NCI-H226 (cell line): ENCODE measurements around the gene GLMN.
"Not testable (repeated sequence)": the region's sequence is repeated elsewhere in the genome, so short reads cannot be mapped to it uniquely, and the experiment has no call there.

Experiments used
- DNase-seq: peaks from one replicate; pipeline ENCODE4 v3.0.0-alpha.2; 2015

GLMN gene

DNA sequence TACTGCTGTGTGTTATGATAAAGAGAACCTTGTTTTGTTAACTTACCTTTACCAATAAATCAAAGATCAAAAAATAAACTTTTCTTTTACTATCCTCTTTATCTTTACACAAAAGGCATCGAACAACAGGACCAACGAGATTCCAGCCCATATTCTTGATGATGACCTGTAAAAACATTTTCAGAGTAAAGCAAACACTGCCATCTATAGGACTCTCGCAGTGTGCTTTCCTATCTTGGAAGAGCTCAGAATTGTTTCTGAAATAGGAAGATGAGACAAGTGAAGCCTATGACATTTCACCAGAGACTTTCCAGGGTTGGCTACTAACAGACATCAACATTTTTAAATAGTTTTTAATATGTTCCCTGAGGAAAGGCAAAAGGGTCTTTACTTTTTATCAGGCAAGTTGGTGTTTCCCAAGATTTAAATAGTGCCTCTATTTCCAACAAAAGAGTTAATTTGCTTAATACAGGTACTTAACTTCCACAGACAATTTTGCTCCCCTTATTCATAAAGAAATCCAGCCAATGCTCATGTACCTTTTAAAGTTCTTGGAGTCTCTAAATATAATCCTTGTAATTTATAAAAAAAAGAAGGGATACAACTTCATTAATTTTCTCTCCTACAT is 7.3 kb downstream of the GLMN start:
- DNase-seq: peak; percentile 12

DNA sequence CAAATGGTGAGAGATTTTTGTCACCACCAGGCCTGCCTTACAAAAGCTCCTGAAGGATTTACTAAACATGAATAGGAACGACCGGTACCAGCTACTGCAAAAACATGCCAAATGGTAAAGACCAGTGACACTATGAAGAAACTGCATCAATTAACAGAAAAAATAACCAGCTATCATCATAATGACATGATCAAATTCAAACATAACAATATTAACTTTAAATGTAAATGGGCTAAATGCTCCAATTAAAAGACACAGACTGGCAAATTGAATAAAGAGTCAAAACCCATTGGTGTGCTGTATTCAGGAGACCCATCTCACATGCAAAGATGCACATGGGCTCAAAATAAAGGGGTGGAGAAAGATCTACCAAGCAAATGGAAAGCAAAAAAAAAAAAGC is 17.4 kb downstream of the GLMN start:
- DNase-seq: not testable (repeated sequence)

DNA sequence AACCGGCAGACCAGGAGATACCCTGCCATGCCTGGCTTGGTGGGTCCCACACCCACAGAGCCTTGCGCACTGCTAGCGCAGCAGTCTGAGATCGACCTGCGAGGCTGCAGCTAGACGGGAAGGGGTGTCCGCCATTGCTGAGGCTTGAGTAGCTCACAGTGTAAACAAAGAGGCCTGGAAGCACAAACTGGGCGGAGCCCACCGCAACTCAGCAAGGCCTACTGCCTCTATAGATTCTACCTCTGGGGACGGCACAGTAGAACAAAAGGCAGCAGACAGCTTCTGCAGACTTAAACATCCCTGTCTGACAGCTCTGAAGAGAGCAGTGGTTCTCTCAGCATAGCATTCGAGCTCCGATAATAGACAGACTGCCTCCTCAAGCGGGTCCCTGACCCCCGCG is 19.0 kb downstream of the GLMN start:
- DNase-seq: not testable (repeated sequence)

DNA sequence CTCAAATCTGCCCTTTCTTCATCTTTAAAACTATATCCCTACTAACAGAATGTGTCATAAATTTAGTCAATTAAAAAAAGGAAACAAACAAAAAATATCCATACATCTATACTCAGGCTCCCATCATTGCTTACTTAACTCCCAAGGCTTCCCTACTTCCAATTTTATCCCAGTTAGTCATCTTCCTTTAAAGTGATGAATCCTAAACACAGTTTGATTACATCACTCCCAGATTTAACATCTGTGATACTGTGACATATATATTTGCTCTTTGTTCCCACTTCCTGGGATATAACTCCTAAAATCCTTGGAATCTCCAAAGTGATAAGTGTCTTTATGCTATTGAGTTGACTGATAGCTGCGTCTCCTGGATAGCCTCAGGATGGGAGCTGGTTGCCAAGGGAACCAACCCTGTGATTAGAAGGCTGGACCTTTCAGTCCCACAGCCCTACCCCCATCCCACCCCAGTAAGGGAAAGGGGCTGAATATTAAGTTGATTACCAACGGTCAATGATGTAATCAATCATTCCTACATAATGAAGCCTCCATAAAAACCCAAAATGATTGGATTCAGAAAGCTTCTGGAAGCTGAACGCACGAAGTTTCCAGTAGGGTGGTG is 21.6 kb downstream of the GLMN start:
- DNase-seq: peak; percentile 38

DNA sequence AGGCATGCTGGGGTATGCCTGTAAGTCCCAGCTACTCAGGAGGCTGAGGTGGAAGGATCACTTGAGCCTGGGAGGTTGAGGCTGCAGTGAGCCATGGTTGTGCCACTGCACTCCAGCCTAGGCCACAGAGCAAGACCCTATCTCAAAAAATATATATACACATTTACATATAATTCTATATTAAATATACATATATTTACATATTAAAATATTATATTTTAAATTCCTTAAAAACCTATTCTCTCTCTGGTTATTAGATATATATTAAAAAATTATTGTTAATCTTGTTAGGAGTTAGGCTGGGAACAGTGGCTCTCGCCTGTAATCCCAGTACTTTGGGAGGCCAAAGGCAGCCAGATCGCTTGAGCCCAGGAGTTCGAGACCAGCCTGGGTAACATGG is 22.7 kb downstream of the GLMN start:
- no peak for DNase-seq

DNA sequence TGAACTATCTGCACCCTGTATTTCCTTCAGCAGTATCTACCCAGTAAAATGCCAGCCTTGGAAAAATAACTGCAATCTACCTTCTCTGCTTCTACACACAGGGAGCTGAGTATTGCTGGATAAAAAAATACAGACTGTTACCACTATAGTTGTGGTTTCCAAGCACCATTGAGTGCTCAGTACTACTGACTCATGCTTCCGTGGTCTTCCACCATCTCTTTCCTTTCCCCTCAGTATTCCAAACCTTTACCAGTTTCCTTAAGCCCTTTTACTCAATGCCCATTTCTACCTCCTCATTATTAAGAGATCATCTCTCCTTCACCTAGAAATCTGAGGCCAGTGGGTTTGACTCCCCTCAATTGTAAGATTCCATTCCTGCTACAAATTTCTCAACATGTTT is 23.8 kb downstream of the GLMN start:
- DNase-seq: peak; percentile 13

DNA sequence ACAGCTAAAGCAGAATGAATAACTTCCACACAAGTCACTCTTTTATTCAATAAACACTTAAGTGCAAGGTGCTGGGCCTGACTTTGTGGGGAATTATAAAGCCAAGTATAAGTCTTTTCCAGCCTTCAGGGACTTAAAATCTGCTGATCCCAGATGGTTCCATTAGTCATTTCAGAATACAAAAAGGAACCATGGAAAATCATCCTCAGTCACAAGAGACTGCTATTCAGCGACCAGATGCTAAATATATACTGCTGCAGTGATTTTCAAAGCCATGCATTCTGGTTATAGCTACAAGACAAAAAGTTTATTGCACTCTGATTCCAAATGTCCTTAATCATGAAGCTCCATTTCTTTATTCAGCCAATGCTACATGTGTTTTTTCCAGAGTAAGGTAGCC is 25.7 kb downstream of the GLMN start:
- no peak for DNase-seq

DNA sequence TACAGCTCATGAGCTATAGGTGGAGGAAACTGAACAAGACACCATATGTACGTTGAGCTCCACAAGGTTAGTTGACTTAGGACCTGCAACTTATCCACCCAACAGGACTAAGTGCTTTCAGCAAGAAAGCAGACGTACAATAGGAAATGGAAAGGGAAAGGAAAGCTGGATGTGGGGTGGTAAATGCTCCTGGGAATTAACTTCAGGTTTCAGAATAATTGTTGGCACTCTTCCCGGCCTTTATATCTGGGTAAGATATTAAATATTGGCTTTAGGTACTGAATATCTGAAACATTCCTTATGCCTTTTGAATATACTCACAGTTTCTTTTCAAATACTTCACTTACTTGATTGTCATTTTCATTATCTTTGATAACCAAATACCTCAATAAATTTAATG is 36.3 kb downstream of the GLMN start:
- no peak for DNase-seq

DNA sequence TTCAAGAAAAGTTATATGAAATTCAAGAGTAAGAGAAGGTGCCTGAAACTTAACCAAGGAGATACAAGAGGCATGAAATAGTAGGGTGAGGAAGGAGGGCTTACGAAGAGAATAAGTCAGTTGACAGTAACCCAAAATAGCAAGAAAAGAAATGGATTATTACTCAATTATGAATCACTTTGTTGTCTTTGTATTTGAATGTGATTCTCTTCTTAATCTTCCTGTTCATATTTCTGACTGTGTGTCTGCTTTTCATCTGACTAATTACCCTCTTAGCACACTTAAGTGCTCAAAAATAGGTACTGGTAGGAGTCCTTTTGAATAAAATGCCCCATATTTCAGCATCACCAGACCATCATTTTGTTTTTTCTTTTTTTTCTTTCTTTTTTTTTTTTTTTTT is 39.4 kb downstream of the GLMN start:
- no peak for DNase-seq

DNA sequence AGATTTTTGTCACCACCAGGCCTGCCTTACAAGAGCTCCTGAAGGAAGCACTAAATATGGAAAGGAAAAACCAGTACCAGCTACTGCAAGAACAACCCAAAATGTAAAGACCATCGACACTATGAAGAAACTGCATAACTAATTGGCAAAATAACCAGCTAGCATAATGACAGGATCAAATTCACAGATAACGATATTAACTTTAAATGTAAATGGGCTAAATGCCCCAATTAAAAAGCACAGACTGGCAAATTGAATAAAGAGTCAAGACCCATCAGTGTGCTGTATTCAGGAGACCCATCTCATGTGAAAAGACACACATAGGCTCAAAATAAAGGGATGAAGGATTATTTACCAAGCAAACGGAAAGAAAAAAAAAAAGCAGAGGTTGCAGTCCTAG is 44.1 kb downstream of the GLMN start:
- DNase-seq: not testable (repeated sequence)

DNA sequence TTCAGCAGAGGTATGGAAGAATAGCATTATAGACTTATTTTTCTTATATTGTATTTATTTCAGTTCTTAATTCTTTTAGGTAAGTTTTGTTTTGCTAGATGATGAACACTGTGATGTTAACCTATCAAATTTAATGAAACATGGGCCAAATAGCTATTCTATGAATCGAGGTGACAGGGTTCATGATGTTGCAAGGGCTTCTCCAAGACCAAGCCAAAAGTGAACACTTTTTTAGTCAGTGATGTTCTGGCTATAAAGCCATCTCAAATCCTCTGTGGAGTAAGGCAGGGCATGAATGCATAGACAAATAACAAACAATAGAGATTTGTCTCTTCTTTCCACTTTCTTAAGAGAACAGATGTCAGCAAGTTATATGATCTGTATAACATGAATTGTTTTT is 54.4 kb downstream of the GLMN start:
- no peak for DNase-seq

DNA sequence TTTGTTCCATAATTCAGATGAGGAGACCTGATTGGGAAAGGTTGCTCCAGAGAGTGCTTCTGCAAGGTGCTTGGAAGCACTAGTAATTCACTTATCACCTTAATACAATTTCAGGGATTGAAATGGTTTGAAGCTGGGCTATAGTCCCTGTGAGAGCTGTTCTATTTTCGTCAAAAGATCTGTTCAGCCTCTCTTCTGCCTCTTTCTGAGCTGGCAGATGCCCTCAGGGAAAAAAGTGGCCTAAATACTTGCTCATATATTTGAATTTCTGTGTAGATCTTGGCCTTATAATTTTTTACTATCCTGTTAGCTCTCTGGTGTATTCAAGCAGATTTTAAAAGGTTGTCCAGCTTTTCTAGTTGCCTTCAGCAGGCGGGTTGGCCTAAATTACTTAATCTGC is 58.8 kb downstream of the GLMN start:
- no peak for DNase-seq

DNA sequence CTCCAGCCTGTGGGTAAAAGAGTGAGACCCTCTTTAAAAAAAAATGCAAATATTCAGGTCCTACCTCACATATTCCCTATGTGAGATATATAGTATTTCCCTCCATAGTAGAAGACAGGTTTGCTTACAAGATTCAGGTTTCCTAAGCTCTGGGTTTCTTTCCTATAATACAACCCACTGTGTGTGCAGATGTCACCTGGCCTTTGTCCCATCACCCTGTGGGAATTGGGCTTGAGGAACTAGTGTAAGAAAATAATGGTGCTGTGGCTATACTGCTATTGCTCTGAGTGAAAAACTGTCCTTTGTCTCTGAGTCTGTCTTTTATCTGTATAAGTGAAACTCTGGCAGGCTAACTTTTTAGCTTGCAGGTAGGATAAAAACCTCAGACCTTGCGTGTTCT is 68.1 kb downstream of the GLMN start:
- DNase-seq: no peak

DNA sequence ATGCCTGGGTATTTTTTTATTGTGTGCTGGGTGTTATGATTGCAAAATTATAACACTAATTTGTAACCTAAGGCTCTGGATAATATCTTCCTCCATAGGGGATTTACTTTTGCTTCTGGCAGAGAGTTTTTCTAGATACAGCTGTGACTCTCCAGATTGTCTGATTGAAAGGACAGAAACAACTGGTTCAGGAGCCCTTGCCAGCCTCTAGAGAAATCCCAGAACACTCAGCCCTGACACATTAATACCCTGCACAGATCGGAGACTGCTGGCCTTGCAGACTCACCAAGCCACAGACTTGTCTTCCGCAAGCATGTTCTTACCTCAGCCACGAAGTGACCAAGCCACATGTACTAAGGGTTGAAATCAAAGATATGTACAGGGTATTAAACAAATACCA is 70.4 kb downstream of the GLMN start:
- DNase-seq: no peak

DNA sequence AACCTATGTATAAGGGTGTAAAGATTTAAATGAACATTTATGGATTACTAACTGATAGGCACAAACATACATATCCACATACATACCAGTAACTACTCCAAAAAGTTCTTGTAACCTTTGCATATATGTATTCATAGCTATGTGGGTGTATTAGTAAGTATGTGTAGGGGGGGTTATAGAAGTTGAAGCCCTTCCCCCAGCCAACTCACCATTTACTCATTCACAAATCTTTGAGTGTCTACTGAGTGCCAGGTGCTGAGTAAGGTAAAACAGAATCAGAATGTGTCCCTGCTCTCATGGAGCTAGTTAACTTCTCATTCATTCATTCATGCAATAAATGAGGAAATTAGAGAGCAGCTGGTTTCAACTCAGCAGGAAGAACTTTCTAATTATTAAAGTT is 79.8 kb downstream of the GLMN start:
- DNase-seq: no peak

DNA sequence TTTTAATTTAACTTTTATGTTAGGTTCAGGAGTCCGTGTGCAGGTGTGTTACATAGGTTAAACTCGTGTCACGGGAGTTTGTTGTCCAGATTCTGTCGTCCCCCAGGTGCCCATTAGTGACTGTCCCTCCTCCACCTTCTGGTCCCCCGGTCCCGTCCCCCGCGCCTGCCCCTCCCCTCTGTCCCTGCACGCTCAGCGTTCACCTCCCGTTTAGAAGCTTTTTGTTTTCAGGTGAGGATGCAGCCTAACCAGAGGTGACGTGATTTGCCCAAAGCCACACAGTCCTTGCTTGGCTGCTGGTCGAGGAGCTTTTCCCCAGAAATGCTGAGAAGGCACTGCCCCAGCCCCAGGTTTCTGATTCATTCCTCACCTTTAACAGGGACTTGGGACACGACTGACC is 80.2 kb downstream of the GLMN start:
- DNase-seq: no peak

DNA sequence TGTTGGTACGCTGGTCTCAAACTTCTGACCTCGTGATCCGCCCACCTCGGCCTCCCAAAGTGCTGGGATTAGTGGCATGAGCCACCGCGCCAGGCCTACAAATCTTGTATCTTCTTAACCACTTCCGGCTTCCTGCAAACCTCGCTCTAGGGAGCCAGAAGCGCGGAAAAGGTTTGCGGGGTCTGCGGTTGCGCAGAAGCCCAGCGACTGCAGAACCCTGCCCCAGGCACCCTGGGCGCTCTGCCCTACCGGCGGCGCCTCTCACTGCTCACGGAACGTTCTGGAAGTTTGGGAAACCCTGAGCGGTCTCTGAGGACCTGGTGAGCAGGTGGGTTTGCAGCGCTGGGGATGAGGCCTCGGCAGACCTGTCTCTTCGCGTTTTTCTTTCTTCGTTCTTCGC is 81.1 kb downstream of the GLMN start, which contains the start of gene C1orf146:
Gene C1orf146, plus strand, starts transcription at position 195 of the 400 bp plus-strand sequence. CDS start 13,506 bp downstream, outside the sequence.
- DNase-seq: no peak

DNA sequence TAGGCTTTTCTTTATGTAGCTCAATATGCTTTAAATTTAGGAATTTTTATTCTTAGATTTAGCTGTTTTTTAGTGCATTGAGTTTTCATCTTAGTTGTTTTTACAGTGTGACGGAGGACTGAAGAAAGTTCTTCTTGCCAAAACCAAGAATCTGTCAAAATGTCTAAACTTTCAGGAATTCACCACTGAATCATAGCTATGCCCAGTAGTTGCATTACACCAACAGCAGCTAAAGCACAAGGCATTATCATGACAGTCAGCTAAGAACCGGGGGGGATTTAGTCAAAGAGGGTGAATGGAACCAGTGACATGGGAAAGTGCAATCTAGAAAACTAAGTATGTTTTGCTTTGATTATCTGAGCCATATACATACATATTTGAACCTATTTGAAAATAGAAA is 87.6 kb downstream of the GLMN start:
- DNase-seq: peak; percentile 87

DNA sequence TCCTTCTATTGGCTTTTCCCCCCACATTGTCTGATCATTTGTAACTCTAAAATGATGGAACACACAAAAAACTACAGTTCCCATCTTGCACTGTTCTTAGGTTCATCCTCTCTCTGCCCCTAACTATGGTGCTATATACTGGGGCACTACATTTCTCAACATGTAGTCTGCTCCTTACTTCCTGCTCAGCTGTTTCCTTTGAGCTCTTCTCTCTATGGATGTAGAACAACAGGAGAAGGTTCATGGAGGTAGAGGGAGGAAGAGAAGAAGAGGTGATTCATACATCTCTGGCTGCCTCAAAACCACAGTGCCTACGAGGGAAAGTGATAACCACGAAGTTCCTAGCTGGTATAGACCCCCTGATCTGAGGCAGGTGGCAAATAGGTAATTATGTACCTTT is 88.1 kb downstream of the GLMN start:
- DNase-seq: peak; percentile 84

DNA sequence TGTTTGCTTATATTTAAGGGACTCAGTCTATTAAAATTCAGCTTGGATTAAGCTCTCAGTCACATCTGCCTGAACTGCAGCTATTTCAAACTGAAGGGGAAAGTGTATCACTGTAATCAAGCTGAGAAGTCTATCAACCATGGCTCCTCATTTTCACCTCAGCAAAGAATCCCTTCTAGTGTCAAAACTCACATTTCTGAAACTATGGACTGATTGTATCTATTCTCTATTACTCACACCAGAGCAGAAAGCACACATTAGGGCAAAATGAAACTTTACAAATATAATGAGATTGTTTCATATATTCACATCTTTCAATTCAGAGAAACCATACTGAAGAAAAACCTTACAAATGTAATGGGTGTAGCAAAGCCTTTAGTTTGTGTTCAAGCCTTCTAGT is 95.7 kb downstream of the GLMN start:
- no peak for DNase-seq

DNA sequence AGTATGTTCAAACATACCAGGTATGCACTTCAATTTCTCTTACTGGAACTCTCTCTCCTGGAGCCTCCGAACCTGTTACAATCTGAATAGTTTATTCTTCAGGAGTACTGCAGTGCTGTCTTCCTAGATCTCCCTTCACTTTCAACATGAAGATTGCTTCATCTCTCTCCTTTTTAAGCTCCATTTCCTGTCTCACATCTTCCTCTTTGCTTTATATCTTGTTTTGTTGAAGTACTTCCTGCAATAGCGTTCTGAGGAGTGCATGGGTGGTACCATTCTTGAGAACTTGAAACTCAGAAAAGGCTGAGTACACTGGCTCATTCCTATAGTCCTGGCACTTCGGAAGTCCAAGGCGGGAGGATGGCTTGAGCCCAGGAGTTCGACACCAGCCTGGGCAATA is 96.8 kb downstream of the GLMN start:
- no peak for DNase-seq
